NCI-H748 (cell line): ENCODE measurements around the gene PLIN3.
A peak's percentile ranks its signal among the peaks of the same experiment; 100 is the strongest.
"Not testable (repeated sequence)": the region's sequence is repeated elsewhere in the genome, so short reads cannot be mapped to it uniquely, and the experiment has no call there.

Experiments used
- DNase-seq: peaks from one replicate; lab custom pipeline; 2025; ENCODE audit not compliant: unreplicated experiment; lab: John Stamatoyannopoulos, UW

Gene PLIN3

GRCh38 chr19:4814625-4815425 is 52.6 kb downstream of the PLIN3 start:
- no peak for DNase-seq

- peak; percentile 44 for DNase-seq
Observed at GRCh38 chr19:4811328-4812131, 55.9 kb downstream of the PLIN3 start.

GRCh38 chr19:4807188-4807587 is 60.3 kb downstream of the PLIN3 start:
- DNase-seq = no peak

- DNase-seq = no peak
Observed at GRCh38 chr19:4806384-4806783, 61.1 kb downstream of the PLIN3 start.

- not testable (repeated sequence) for DNase-seq
Observed at GRCh38 chr19:4805140-4805539, 62.3 kb downstream of the PLIN3 start.

GRCh38 chr19:4803736-4804695 is 63.5 kb downstream of the PLIN3 start:
- DNase-seq = peak; percentile 46

- no peak for DNase-seq
Observed at GRCh38 chr19:4802711-4803110, 64.8 kb downstream of the PLIN3 start.

GRCh38 chr19:4801085-4801619 is 66.3 kb downstream of the PLIN3 start:
- DNase-seq = no peak

- DNase-seq = no peak
Observed at GRCh38 chr19:4800591-4801081, 66.8 kb downstream of the PLIN3 start.

GRCh38 chr19:4795400-4795799 is 72.1 kb downstream of the PLIN3 start:
- no peak for DNase-seq

GRCh38 chr19:4794971-4795370 is 72.5 kb downstream of the PLIN3 start:
- no peak for DNase-seq

- not testable (repeated sequence) for DNase-seq
Observed at GRCh38 chr19:4793278-4793677, 74.2 kb downstream of the PLIN3 start.

GRCh38 chr19:4792866-4793195 is 74.6 kb downstream of the PLIN3 start:
- not testable (repeated sequence) for DNase-seq

GRCh38 chr19:4792019-4792865 is 75.2 kb downstream of the PLIN3 start:
- peak; percentile 17 for DNase-seq

- DNase-seq = peak; percentile 100
Observed at GRCh38 chr19:4791183-4792018, 76.1 kb downstream of the PLIN3 start, which contains the start of gene FEM1A. TSS of gene FEM1A (plus strand) at chr19:4791734. CDS start at chr19:4791855, 121 bp downstream.
